Measurements from ENCODE around the gene ANKRD42. TPM values are rescaled to one million over a fixed set of nuclear protein-coding genes. Genes with fewer than 3 reads are reported as not detected.
"Not testable (repeated sequence)": the region's sequence is repeated elsewhere in the genome, so short reads cannot be mapped to it uniquely, and the experiment has no call there.

ANKRD42 gene
- total RNA-seq, 1 experiment from 2014 or later, result 11.0 TPM

GRCh38 chr11:83206221-83206620 is 12.7 kb downstream of the ANKRD42 start:
- intact Hi-C loops (cut with micrococcal nuclease; ENCODE audit: unreplicated experiment), result no loop called here
- Histone ChIP-seq H3K4me1 (ENCODE audit: insufficient read depth, low read length, poor library complexity, severe bottlenecking) (no peaks in the 10 kb centered on the region), H3K9me3 (ENCODE audit: low read depth, low read length, poor library complexity, severe bottlenecking) (no peaks in the 10 kb centered on the region), H3K4me3 (ENCODE audit: low read depth, low read length, poor library complexity, severe bottlenecking) (no peak overlapping the region), H3K27ac (ENCODE audit: low read depth, low read length, poor library complexity, severe bottlenecking) (no peak overlapping the region), H3K36me3 (ENCODE audit: insufficient read depth, low read length, poor library complexity, severe bottlenecking) (no peaks in the 10 kb centered on the region), H3K27me3 (replicated peaks; ENCODE audit: insufficient read depth, low read depth, low read length, poor library complexity) (no peaks in the 10 kb centered on the region)
- TF ChIP-seq, protein P1, sequence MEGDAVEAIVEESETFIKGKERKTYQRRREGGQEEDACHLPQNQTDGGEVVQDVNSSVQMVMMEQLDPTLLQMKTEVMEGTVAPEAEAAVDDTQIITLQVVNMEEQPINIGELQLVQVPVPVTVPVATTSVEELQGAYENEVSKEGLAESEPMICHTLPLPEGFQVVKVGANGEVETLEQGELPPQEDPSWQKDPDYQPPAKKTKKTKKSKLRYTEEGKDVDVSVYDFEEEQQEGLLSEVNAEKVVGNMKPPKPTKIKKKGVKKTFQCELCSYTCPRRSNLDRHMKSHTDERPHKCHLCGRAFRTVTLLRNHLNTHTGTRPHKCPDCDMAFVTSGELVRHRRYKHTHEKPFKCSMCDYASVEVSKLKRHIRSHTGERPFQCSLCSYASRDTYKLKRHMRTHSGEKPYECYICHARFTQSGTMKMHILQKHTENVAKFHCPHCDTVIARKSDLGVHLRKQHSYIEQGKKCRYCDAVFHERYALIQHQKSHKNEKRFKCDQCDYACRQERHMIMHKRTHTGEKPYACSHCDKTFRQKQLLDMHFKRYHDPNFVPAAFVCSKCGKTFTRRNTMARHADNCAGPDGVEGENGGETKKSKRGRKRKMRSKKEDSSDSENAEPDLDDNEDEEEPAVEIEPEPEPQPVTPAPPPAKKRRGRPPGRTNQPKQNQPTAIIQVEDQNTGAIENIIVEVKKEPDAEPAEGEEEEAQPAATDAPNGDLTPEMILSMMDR (conservative IDR thresholded peaks at IDR 0.05; ENCODE audit: low read depth, low read length), result no peak
- TF ChIP-seq EZH2 (IDR thresholded peaks at IDR 0.05; ENCODE audit: borderline replicate concordance, low read depth, low read length, poor library complexity, severe bottlenecking), result no peak
- ChIA-PET CTCF (no interaction called here), POLR2A (ENCODE audit: low non-redundant PET) (no interaction called here)
- BruUV-seq (replicated peaks), result no TSS peak
- no peak for DNase-seq (ENCODE audit: low spot score)

DNA sequence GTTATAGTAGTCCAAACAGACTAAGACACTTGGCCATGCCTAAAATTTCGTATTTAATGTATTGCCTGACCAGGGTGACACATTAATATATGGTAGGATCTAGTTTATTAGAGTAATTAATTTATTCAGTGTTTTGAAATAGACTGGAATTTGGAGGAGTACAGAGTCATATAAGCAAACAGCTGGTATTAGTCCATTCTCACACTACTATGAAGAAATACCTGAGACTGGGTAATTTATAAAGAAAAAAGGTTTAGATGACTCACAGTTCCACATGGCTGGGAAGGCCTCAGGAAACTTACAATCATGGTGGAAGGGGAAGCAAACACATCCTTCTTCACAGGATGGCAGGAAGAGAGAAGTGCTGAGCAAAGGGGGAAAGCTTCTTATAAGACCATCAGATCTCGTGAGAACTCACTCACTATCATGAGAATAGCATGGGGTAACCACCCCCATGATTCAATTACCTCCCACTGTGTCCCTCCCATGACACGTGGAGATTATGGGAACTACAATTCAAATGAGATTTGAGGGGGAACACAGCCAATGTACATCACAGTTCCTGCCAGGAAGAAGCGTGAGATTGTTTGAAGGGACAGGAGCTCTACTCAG is 13.4 kb downstream of the ANKRD42 start:
- H3K27me3 ChIP-seq (replicated peaks; ENCODE audit: insufficient read depth, low read depth, low read length, poor library complexity); H3K36me3 ChIP-seq (ENCODE audit: insufficient read depth, low read length, poor library complexity, severe bottlenecking); H3K4me1 ChIP-seq (ENCODE audit: insufficient read depth, low read length, poor library complexity, severe bottlenecking); POLR2A ChIA-PET (ENCODE audit: low non-redundant PET); H3K27ac ChIP-seq (ENCODE audit: low read depth, low read length, poor library complexity, severe bottlenecking); H3K4me3 ChIP-seq (ENCODE audit: low read depth, low read length, poor library complexity, severe bottlenecking); CTCF ChIA-PET; intact Hi-C loops (cut with micrococcal nuclease; ENCODE audit: unreplicated experiment); H3K9me3 ChIP-seq (ENCODE audit: low read depth, low read length, poor library complexity, severe bottlenecking); BruUV-seq (replicated peaks): not testable (repeated sequence)
- DNase-seq (ENCODE audit: low spot score), result peak; percentile 55

DNA sequence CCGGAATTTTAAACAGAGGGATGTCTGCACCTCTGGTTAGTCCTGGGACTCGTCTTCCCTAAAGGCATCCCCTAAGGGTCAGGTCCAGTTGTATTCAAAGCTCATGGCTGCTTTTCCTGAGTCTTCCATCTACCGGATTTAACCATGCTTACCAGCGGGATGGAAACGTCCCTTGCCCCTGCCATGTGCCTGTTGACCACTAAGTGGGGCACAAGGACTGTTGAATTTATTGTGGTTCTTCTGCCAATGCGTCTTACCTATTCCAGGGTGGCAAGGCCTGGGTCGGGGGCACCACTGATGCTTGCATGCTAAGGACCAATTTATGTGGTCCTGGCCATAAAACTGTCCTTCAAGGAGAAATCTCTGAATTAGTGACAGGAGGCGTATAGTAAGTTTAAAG is 25.6 kb downstream of the ANKRD42 start:
- DNase-seq (ENCODE audit: low spot score), result peak; percentile 37
- intact Hi-C loops (cut with micrococcal nuclease; ENCODE audit: unreplicated experiment), result no loop called here
- TF ChIP-seq, protein P1 (conservative IDR thresholded peaks at IDR 0.05; ENCODE audit: low read depth, low read length), result peak; percentile 55
- no peak for TF ChIP-seq EZH2 (IDR thresholded peaks at IDR 0.05; ENCODE audit: borderline replicate concordance, low read depth, low read length, poor library complexity, severe bottlenecking)
- no TSS peak for BruUV-seq (replicated peaks)
- H3K36me3 ChIP-seq (ENCODE audit: insufficient read depth, low read length, poor library complexity, severe bottlenecking), result no peaks in the 10 kb centered on the region
- H3K27me3 ChIP-seq (replicated peaks; ENCODE audit: insufficient read depth, low read depth, low read length, poor library complexity), result no peaks in the 10 kb centered on the region
- H3K4me3 ChIP-seq (ENCODE audit: low read depth, low read length, poor library complexity, severe bottlenecking), result no peak overlapping the region
- ChIA-PET POLR2A (ENCODE audit: low non-redundant PET) (no interaction called here), CTCF (interaction anchor here (1.1 kb wide), 1 partner anchor 601 kb away, joined by 4 read pairs; no protein-coding TSS in a partner anchor)
- H3K9me3 ChIP-seq (ENCODE audit: low read depth, low read length, poor library complexity, severe bottlenecking), result no peaks in the 10 kb centered on the region
- H3K27ac ChIP-seq (ENCODE audit: low read depth, low read length, poor library complexity, severe bottlenecking), result no peak overlapping the region
- no peaks in the 10 kb centered on the region for H3K4me1 ChIP-seq (ENCODE audit: insufficient read depth, low read length, poor library complexity, severe bottlenecking)

GRCh38 chr11:83220260-83220659 is 26.7 kb downstream of the ANKRD42 start:
- Histone ChIP-seq H3K4me1 (ENCODE audit: insufficient read depth, low read length, poor library complexity, severe bottlenecking) (no peaks in the 10 kb centered on the region), H3K27me3 (replicated peaks; ENCODE audit: insufficient read depth, low read depth, low read length, poor library complexity) (no peaks in the 10 kb centered on the region), H3K36me3 (ENCODE audit: insufficient read depth, low read length, poor library complexity, severe bottlenecking) (no peaks in the 10 kb centered on the region), H3K9me3 (ENCODE audit: low read depth, low read length, poor library complexity, severe bottlenecking) (no peaks in the 10 kb centered on the region), H3K4me3 (ENCODE audit: low read depth, low read length, poor library complexity, severe bottlenecking) (no peak overlapping the region), H3K27ac (ENCODE audit: low read depth, low read length, poor library complexity, severe bottlenecking) (no peak overlapping the region)
- no peak for TF ChIP-seq EZH2 (IDR thresholded peaks at IDR 0.05; ENCODE audit: borderline replicate concordance, low read depth, low read length, poor library complexity, severe bottlenecking)
- TF ChIP-seq, protein P1 (conservative IDR thresholded peaks at IDR 0.05; ENCODE audit: low read depth, low read length), result no peak
- no peak for DNase-seq (ENCODE audit: low spot score)
- intact Hi-C loops (cut with micrococcal nuclease; ENCODE audit: unreplicated experiment), result no loop called here
- no TSS peak for BruUV-seq (replicated peaks)
- CTCF ChIA-PET, result interaction anchor here (1.3 kb wide), 1 partner anchor 30 kb away, joined by 3 read pairs; no protein-coding TSS in a partner anchor
- POLR2A ChIA-PET (ENCODE audit: low non-redundant PET), result no interaction called here

Measured in A673 (cell line).